ENCODE measurements around the gene BIRC3. TPM values are rescaled to one million over a fixed set of nuclear protein-coding genes. Genes with fewer than 3 reads are reported as not detected.
A peak's percentile ranks its signal among the peaks of the same experiment; 100 is the strongest.

BIRC3 gene
- total and polyA plus RNA-seq, 2 of the 8 experiments (the other 6 are each of a cell fraction or from before 2014, with no cell fraction given): 0.08 to 0.20 TPM

GRCh38 chr11:102346456-102346747, 29.1 kb downstream of the BIRC3 start:
- no peaks in the 10 kb centered on the region for H4K20me1 ChIP-seq (replicated peaks in 1 of 2; ENCODE audit: control insufficient read depth in 1 of 2, insufficient read depth in 2 of 2, low read length in 2 of 2)
- peak overlapping the region; percentile 83 for H3K4ac ChIP-seq (replicated peaks; ENCODE audit: insufficient read length, low read depth, low read length)
- peaks cover 7 to 21% of the 10 kb centered on the region in 2 experiments for H3K79me2 ChIP-seq (ENCODE audit: control insufficient read depth in 1 of 2, insufficient read depth in 2 of 2, low read length in 2 of 2)
- peak overlapping the region; percentile 98 for H2AFZ ChIP-seq (ENCODE audit: low read length)
- no peak overlapping the region for H2BK20ac ChIP-seq (ENCODE audit: low read length)
- H4K8ac ChIP-seq (ENCODE audit: extremely low read depth, insufficient read depth, low read length): peak overlapping the region; percentile 96; the same call in 1 of the 2 replicates
- CTCF ChIA-PET (ENCODE audit: partially characterized antibody): no interaction called here
- peak overlapping the region; percentile 76; the same call in 1 of the 2 replicates for H2BK5ac ChIP-seq (ENCODE audit: low read depth, low read length)
- H3K56ac ChIP-seq (replicated peaks; ENCODE audit: insufficient read length, low read depth, low read length): peak overlapping the region; percentile 89
- POLR2A ChIA-PET (ENCODE audit: partially characterized antibody): interaction anchor here (1.1 kb wide), 1 partner anchor 28 kb away, joined by 3 read pairs; no protein-coding TSS in a partner anchor
- 0 out of 2 replicates have a peak overlapping the region, but pooled peaks have one; percentile 36 for H3K18ac ChIP-seq (ENCODE audit: extremely low read depth, low read length)
- no peaks in the 10 kb centered on the region for H3K27me3 ChIP-seq (replicated peaks in 1 of 4; ENCODE audit: control insufficient read depth in 3 of 4, extremely low read depth in 1 of 4, insufficient read depth in 3 of 4, low read length in 3 of 4)
- no peak overlapping the region for H3K23ac ChIP-seq (ENCODE audit: insufficient read length)
- peak overlapping the region; percentile 73 to 92 (median 84) for H3K4me3 ChIP-seq (ENCODE audit: extremely low read depth in 1 of 4, insufficient read depth in 2 of 4, low read depth in 3 of 4, low read length in 4 of 4)
- no peak overlapping the region for H2BK12ac ChIP-seq (ENCODE audit: low read depth, low read length)
- peak overlapping the region; percentile 95 for H4K91ac ChIP-seq (replicated peaks; ENCODE audit: insufficient read length, low read length)
- H3K9me3 ChIP-seq (ENCODE audit: insufficient read depth in 2 of 2, low read depth in 1 of 2, low read length in 1 of 2): no peaks in the 10 kb centered on the region
- H3K4me2 ChIP-seq (ENCODE audit: insufficient read depth in 1 of 2, low read depth in 2 of 2, low read length in 2 of 2): peak overlapping the region; percentile 81 to 99
- H3K36me3 ChIP-seq (ENCODE audit: control insufficient read depth in 2 of 4, insufficient read depth in 4 of 4, low read length in 3 of 4): peaks cover 0 to 6% (median 1%) of the 10 kb centered on the region in 4 experiments; a peak in 2 of 8 replicates
- WGBS, 2 experiments (ENCODE audit: extremely low coverage in 1 of 2, insufficient coverage in 1 of 2, insufficient read length in 1 of 2, insufficient replicate concordance in 2 of 2, low coverage in 1 of 2, low lambda C conversion rate in 2 of 2, missing lambda C conversion rate in 1 of 2): 19% methylated on average over 5 of the region's 5 CpGs; no CpG with 5 or more reads in 1 of the 2 experiments
- peak overlapping the region; percentile 75 for H3K27ac ChIP-seq (ENCODE audit: low read depth, low read length)
- no peak overlapping the region for H3K14ac ChIP-seq (ENCODE audit: insufficient read length)
- H3K23me2 ChIP-seq (ENCODE audit: low read depth, low read length): peaks cover 3% of the 10 kb centered on the region
- H2BK15ac ChIP-seq (ENCODE audit: low read length): 0 out of 2 replicates have a peak overlapping the region, but pooled peaks have one; percentile 82
- no peak for DNase-seq (ENCODE audit: low read depth in 1 of 2, low spot score in 2 of 2)
- H3K4me1 ChIP-seq (replicated peaks in 1 of 4; ENCODE audit: control insufficient read depth in 3 of 4, insufficient read depth in 4 of 4, low read length in 3 of 4): peaks cover 0 to 4% (median 1%) of the 10 kb centered on the region in 4 experiments; a peak in 2 of 7 replicates
- TF ChIP-seq, protein P1, sequence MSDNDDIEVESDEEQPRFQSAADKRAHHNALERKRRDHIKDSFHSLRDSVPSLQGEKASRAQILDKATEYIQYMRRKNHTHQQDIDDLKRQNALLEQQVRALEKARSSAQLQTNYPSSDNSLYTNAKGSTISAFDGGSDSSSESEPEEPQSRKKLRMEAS (IDR thresholded peaks at IDR 0.05): no peak
- TF ChIP-seq RFX5 (IDR thresholded peaks at IDR 0.05; ENCODE audit: borderline replicate concordance, low read depth, low read length) (no peak), NANOG (IDR thresholded peaks at IDR 0.05; ENCODE audit: insufficient read depth, low read depth, low read length, poor library complexity, severe bottlenecking) (no peak)
- no peak overlapping the region for H4K5ac ChIP-seq (ENCODE audit: insufficient read length, low read depth, low read length)
- no peaks in the 10 kb centered on the region for H3K79me1 ChIP-seq (ENCODE audit: low read depth, low read length)
- peak; percentile 66 for FAIRE-seq
- H3K9ac ChIP-seq (replicated peaks in 1 of 4; ENCODE audit: extremely low read depth in 1 of 4, low read depth in 3 of 4, low read length in 3 of 4): peak overlapping the region in 3 of 4 experiments; percentile 77 to 86 (median 79); a peak in 6 of 7 replicates
- H2AK5ac ChIP-seq (ENCODE audit: low read depth, low read length): no peak overlapping the region
- peak overlapping the region; percentile 21 for H2BK120ac ChIP-seq (replicated peaks; ENCODE audit: low read depth, low read length)
